ENCODE results near the gene ST6GAL1.
A peak's percentile ranks its signal among the peaks of the same experiment; 100 is the strongest.
"Not testable (repeated sequence)": the region's sequence is repeated elsewhere in the genome, so short reads cannot be mapped to it uniquely, and the experiment has no call there.

Gene ST6GAL1

GRCh38 chr3:186997061-186997460 is 66.7 kb downstream of the ST6GAL1 start:
- no peak for DNase-seq

- DNase-seq, result no peak
These were observed 67.2 kb downstream of the ST6GAL1 start for GRCh38 chr3:186997473-186997939.

GRCh38 chr3:186998937-186999368 is 68.6 kb downstream of the ST6GAL1 start:
- no peak for DNase-seq

- DNase-seq, result no peak
These were observed 70.4 kb downstream of the ST6GAL1 start for GRCh38 chr3:187000711-187001151.

GRCh38 chr3:187002915-187003314 is 72.6 kb downstream of the ST6GAL1 start:
- DNase-seq, result no peak

- DNase-seq, result no peak
These were observed 75.6 kb downstream of the ST6GAL1 start for GRCh38 chr3:187005827-187006481.

- peak; percentile 20 for DNase-seq
These were observed 76.7 kb downstream of the ST6GAL1 start for GRCh38 chr3:187006864-187007630.

- not testable (repeated sequence) for DNase-seq
These were observed 80.1 kb downstream of the ST6GAL1 start for GRCh38 chr3:187010382-187010781.

- DNase-seq, result no peak
These were observed 81.6 kb downstream of the ST6GAL1 start for GRCh38 chr3:187011915-187012314.

GRCh38 chr3:187012609-187013051 is 82.3 kb downstream of the ST6GAL1 start:
- no peak for DNase-seq

GRCh38 chr3:187013159-187013716 is 82.9 kb downstream of the ST6GAL1 start:
- DNase-seq, result no peak

GRCh38 chr3:187014417-187014864 is 84.1 kb downstream of the ST6GAL1 start:
- DNase-seq, result no peak

- no peak for DNase-seq
These were observed 85.7 kb downstream of the ST6GAL1 start for GRCh38 chr3:187015903-187016638.

- DNase-seq, result peak; percentile 40
These were observed 86.5 kb downstream of the ST6GAL1 start for GRCh38 chr3:187016639-187017345.

- DNase-seq, result no peak
These were observed 87.3 kb downstream of the ST6GAL1 start for GRCh38 chr3:187017511-187018230.

GRCh38 chr3:187019542-187020072 is 89.3 kb downstream of the ST6GAL1 start:
- DNase-seq, result no peak

GRCh38 chr3:187020376-187020775 is 90.0 kb downstream of the ST6GAL1 start:
- no peak for DNase-seq

GRCh38 chr3:187021748-187022402 is 91.5 kb downstream of the ST6GAL1 start:
- no peak for DNase-seq

GRCh38 chr3:187022403-187023029 is 92.2 kb downstream of the ST6GAL1 start:
- DNase-seq, result no peak

- DNase-seq, result not testable (repeated sequence)
These were observed 93.0 kb downstream of the ST6GAL1 start for GRCh38 chr3:187023340-187023739.
